WTC11 (cell line): ENCODE measurements around the gene SEMA6D. TPM values are rescaled to one million over a fixed set of nuclear protein-coding genes. Genes with fewer than 3 reads are reported as not detected.

Source experiments
- ATAC-seq: fragments of 200-7000 bp; cut with Tn5 transposase; 2 replicates; pipeline ENCODE4 v1.10.0; 2021; ENCODE audit warnings: mild to moderate bottlenecking, moderate library complexity
- CTCF ChIA-PET: fragments of 300-600 bp; sonication (Branson Sonifier 250); formaldehyde crosslinking; loops from one replicate; lab custom pipeline; 2021; ENCODE audit warnings: antibody characterized with exemption; lab: Charles Lee
- POLR2A ChIA-PET: fragments of 350-600 bp; sonication (Branson Sonifier 250); formaldehyde crosslinking; loops from one replicate; lab custom pipeline; 2021; ENCODE audit warnings: antibody characterized with exemption; lab: Charles Lee
- DNase-seq: peaks from one replicate; pipeline ENCODE4 v3.0.0; 2021; ENCODE audit warnings: low spot score
- H3K27ac Mint-ChIP-seq: 2 replicates; pipeline ENCODE4 v1.8.0; 2021; ENCODE audit warnings: mixed read lengths
- H3K27me3 Mint-ChIP-seq: 2 replicates; pipeline ENCODE4 v1.8.0; 2021; ENCODE audit warnings: low read depth, mild to moderate bottlenecking, moderate library complexity, mixed read lengths
- H3K36me3 Mint-ChIP-seq: 2 replicates; pipeline ENCODE4 v1.8.0; 2021; ENCODE audit warnings: mixed read lengths
- H3K4me1 Mint-ChIP-seq: 2 replicates; pipeline ENCODE4 v1.8.0; 2022; ENCODE audit warnings: mixed read lengths
- H3K4me3 Mint-ChIP-seq: 2 replicates; pipeline ENCODE4 v1.8.0; 2021; ENCODE audit warnings: mild to moderate bottlenecking, moderate library complexity, mixed read lengths
- H3K9me3 Mint-ChIP-seq: 2 replicates; pipeline ENCODE4 v1.8.0; 2021; ENCODE audit warnings: mixed read lengths
- EMX1 ChIP-seq: fragments of 250-450 bp; sonication (Bioruptor Pico); IDR thresholded peaks from 2 replicates; pipeline ENCODE4 v1.8.0; 2021; ENCODE audit warnings: mild to moderate bottlenecking
- FOXK1 ChIP-seq: sonication (generic); formaldehyde crosslinking; IDR thresholded peaks from 2 replicates; pipeline ENCODE4 v1.8.0; 2022; ENCODE audit warnings: mild to moderate bottlenecking, moderate library complexity, missing genetic modification reagents
- FOXP1 ChIP-seq: sonication (generic); formaldehyde crosslinking; IDR thresholded peaks from 2 replicates; pipeline ENCODE4 v1.8.0; 2022; ENCODE audit warnings: missing genetic modification reagents, mild to moderate bottlenecking, moderate library complexity, borderline replicate concordance
- GRHL2 ChIP-seq: fragments of 250-450 bp; sonication (Bioruptor Pico); IDR thresholded peaks from 2 replicates; pipeline ENCODE4 v1.8.0; 2022; ENCODE audit warnings: mild to moderate bottlenecking, moderate library complexity; ENCODE audit not compliant: insufficient replicate concordance, severe bottlenecking
- IRF2 ChIP-seq: sonication (generic); formaldehyde crosslinking; IDR thresholded peaks from 2 replicates; pipeline ENCODE4 v1.8.0; 2022; ENCODE audit warnings: low read depth, missing genetic modification reagents, borderline replicate concordance
- JAZF1 ChIP-seq: fragments of 250-450 bp; sonication (Bioruptor Pico); IDR thresholded peaks from 2 replicates; pipeline ENCODE4 v1.9.0; 2021; ENCODE audit warnings: moderate library complexity, mild to moderate bottlenecking, inconsistent platforms
- MLX ChIP-seq: sonication (generic); formaldehyde crosslinking; IDR thresholded peaks from 2 replicates; pipeline ENCODE4 v1.8.1; 2023; ENCODE audit warnings: mild to moderate bottlenecking, missing genetic modification reagents, moderate library complexity
- MXD4 ChIP-seq: fragments of 250-450 bp; sonication (Bioruptor Pico); IDR thresholded peaks from 2 replicates; pipeline ENCODE4 v1.8.0; 2021; ENCODE audit warnings: mild to moderate bottlenecking, moderate library complexity, borderline replicate concordance
- NFATC4 ChIP-seq: fragments of 250-450 bp; sonication (Bioruptor Pico); IDR thresholded peaks from 2 replicates; pipeline ENCODE4 v1.9.0; 2021; ENCODE audit warnings: mild to moderate bottlenecking
- NR1H2 ChIP-seq: sonication (generic); formaldehyde crosslinking; IDR thresholded peaks from 2 replicates; pipeline ENCODE4 v1.9.0; 2021; ENCODE audit warnings: mild to moderate bottlenecking, moderate library complexity, missing genetic modification reagents
- NR2C2 ChIP-seq: sonication (generic); formaldehyde crosslinking; IDR thresholded peaks from 2 replicates; pipeline ENCODE4 v1.8.0; 2022; ENCODE audit warnings: mild to moderate bottlenecking, missing genetic modification reagents
- SOX15 ChIP-seq: fragments of 250-450 bp; sonication (Bioruptor Pico); IDR thresholded peaks from 2 replicates; pipeline ENCODE4 v1.9.0; 2021; ENCODE audit warnings: mild to moderate bottlenecking
- TP53 ChIP-seq: sonication (generic); formaldehyde crosslinking; IDR thresholded peaks from 2 replicates; pipeline ENCODE4 v1.8.1; 2023; ENCODE audit warnings: mild to moderate bottlenecking, missing genetic modification reagents
- ZMAT4 ChIP-seq: fragments of 250-450 bp; sonication (Bioruptor Pico); IDR thresholded peaks from 2 replicates; pipeline ENCODE4 v1.9.0; 2021; ENCODE audit warnings: mild to moderate bottlenecking
- ZNF121 ChIP-seq: sonication (generic); formaldehyde crosslinking; IDR thresholded peaks from 2 replicates; pipeline ENCODE4 v1.8.0; 2023; ENCODE audit warnings: missing genetic modification reagents
- ZNF219 ChIP-seq: sonication (generic); formaldehyde crosslinking; IDR thresholded peaks from 2 replicates; pipeline ENCODE4 v1.8.0; 2023; ENCODE audit warnings: missing genetic modification reagents, mild to moderate bottlenecking, borderline replicate concordance
- ZNF232 ChIP-seq: sonication (generic); formaldehyde crosslinking; IDR thresholded peaks from 2 replicates; pipeline ENCODE4 v1.8.0; 2022; ENCODE audit warnings: mild to moderate bottlenecking, missing genetic modification reagents
- ZNF317 ChIP-seq: sonication (generic); formaldehyde crosslinking; IDR thresholded peaks from 2 replicates; pipeline ENCODE4 v1.8.1; 2023; ENCODE audit warnings: low read depth, mild to moderate bottlenecking, moderate library complexity, missing genetic modification reagents, borderline replicate concordance
- ZNF425 ChIP-seq: fragments of 250-450 bp; sonication (Bioruptor Pico); conservative IDR thresholded peaks from 2 replicates; pipeline ENCODE4 v1.9.0; 2021; ENCODE audit warnings: mild to moderate bottlenecking
- ZNF671 ChIP-seq: fragments of 250-450 bp; sonication (Bioruptor Pico); IDR thresholded peaks from 2 replicates; pipeline ENCODE4 v1.8.0; 2021; ENCODE audit warnings: mild to moderate bottlenecking
- total RNA-seq: library from RNA; stranded (reverse); gene quantifications from 3 replicates; pipeline ENCODE4 v1.2.3, GENCODE V29; 2021
- TF ChIP-seq, protein P1 (sequence below): sonication (generic); formaldehyde crosslinking; IDR thresholded peaks from 2 replicates; pipeline ENCODE4 v1.8.0; 2022; ENCODE audit warnings: mild to moderate bottlenecking, missing genetic modification reagents
- TF ChIP-seq, protein P2 (sequence below): sonication (generic); formaldehyde crosslinking; IDR thresholded peaks from 2 replicates; pipeline ENCODE4 v1.8.1; 2022; ENCODE audit warnings: missing genetic modification reagents, borderline replicate concordance

SEMA6D gene
- total RNA-seq, 1 experiment from 2014 or later: 2.6 TPM

DNA sequence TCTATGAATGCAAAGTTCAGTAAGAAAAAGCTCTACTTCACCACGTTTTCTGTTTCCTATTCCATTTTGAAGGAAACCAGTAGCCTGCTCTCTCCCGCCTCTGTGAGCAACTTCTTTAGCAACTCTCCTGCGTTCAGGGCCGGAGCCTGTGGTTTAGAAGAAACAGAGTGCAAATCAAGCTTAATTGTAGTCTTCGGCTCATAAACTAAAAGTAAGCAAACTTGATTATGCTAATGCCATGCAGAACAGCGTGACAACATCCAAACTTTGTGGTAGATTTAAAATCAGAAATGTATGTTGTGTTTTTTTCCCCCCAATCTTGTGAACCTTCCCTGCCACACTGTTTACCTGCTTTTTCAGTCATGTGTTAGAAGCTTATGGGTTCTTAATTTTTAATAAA lies 87.4 kb downstream of the SEMA6D start (continued):
- no peak for TF ChIP-seq ZNF425
- TF ChIP-seq, protein P1, sequence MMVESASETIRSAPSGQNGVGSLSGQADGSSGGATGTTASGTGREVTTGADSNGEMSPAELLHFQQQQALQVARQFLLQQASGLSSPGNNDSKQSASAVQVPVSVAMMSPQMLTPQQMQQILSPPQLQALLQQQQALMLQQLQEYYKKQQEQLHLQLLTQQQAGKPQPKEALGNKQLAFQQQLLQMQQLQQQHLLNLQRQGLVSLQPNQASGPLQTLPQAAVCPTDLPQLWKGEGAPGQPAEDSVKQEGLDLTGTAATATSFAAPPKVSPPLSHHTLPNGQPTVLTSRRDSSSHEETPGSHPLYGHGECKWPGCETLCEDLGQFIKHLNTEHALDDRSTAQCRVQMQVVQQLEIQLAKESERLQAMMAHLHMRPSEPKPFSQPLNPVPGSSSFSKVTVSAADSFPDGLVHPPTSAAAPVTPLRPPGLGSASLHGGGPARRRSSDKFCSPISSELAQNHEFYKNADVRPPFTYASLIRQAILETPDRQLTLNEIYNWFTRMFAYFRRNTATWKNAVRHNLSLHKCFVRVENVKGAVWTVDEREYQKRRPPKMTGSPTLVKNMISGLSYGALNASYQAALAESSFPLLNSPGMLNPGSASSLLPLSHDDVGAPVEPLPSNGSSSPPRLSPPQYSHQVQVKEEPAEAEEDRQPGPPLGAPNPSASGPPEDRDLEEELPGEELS (CRISPR knock-in tag): no peak
- TF ChIP-seq GRHL2 (CRISPR knock-in tag): no peak
- no peak for TF ChIP-seq IRF2 (CRISPR knock-in tag)
- no peak for TF ChIP-seq ZNF219 (CRISPR knock-in tag)

GRCh38 chr15:47806008-47806407 lies 88.7 kb downstream of the SEMA6D start:
- TF ChIP-seq NR2C2 (no peak), ZNF317 (CRISPR knock-in tag) (no peak), ZNF232 (CRISPR knock-in tag) (no peak), NR1H2 (CRISPR knock-in tag) (no peak), EMX1 (CRISPR knock-in tag) (no peak), FOXP1 (no peak), FOXK1 (CRISPR knock-in tag) (no peak), TP53 (no peak), ZMAT4 (CRISPR knock-in tag) (no peak), ZNF219 (CRISPR knock-in tag) (no peak), NFATC4 (no peak), MXD4 (no peak), ZNF121 (CRISPR knock-in tag) (no peak), ZNF671 (CRISPR knock-in tag) (no peak), MLX (CRISPR knock-in tag) (no peak), JAZF1 (CRISPR knock-in tag) (no peak), SOX15 (CRISPR knock-in tag) (no peak)
- TF ChIP-seq, protein P2, sequence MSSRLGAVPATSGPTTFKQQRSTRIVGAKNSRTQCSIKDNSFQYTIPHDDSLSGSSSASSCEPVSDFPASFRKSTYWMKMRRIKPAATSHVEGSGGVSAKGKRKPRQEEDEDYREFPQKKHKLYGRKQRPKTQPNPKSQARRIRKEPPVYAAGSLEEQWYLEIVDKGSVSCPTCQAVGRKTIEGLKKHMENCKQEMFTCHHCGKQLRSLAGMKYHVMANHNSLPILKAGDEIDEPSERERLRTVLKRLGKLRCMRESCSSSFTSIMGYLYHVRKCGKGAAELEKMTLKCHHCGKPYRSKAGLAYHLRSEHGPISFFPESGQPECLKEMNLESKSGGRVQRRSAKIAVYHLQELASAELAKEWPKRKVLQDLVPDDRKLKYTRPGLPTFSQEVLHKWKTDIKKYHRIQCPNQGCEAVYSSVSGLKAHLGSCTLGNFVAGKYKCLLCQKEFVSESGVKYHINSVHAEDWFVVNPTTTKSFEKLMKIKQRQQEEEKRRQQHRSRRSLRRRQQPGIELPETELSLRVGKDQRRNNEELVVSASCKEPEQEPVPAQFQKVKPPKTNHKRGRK (CRISPR knock-in tag): no peak
- H3K27me3 Mint-ChIP-seq: no peaks in the 10 kb centered on the region

More at GRCh38 chr15:47806008-47806407, 88.7 kb downstream of the SEMA6D start:
- H3K36me3 Mint-ChIP-seq: no peaks in the 10 kb centered on the region
- H3K9me3 Mint-ChIP-seq: no peaks in the 10 kb centered on the region
- ChIA-PET CTCF (no interaction called here), POLR2A (no interaction called here)
- ATAC-seq (no peak), DNase-seq (no peak)
- no peaks in the 10 kb centered on the region for H3K4me1 Mint-ChIP-seq
- H3K4me3 Mint-ChIP-seq: no peak overlapping the region
- H3K27ac Mint-ChIP-seq: no peak overlapping the region
